Neural progenitor cell (in vitro differentiated cells): ENCODE data around the gene LY6G6D. TPM values are rescaled to one million over a fixed set of nuclear protein-coding genes. Genes with fewer than 3 reads are reported as not detected.

Experiments
- DNase-seq: peaks from one replicate; pipeline ENCODE4 v3.0.0-alpha.2; 2016; ENCODE audit warnings: low spot score
- H2AFZ ChIP-seq: fragments of 200-600 bp; sonication (generic); replicated peaks from 2 replicates; pipeline ENCODE4 v1.6.1; 2016; ENCODE audit warnings: antibody characterized with exemption
- H3F3A ChIP-seq: fragments of 200-600 bp; sonication (generic); 2 replicates; pipeline ENCODE4 v1.6.1; 2016; ENCODE audit warnings: antibody characterized with exemption, low read depth
- H3K27ac ChIP-seq: fragments of 200-600 bp; sonication (generic); 2 replicates; pipeline ENCODE4 v1.5.1; 2016; ENCODE audit warnings: mild to moderate bottlenecking
- H3K27me3 ChIP-seq: fragments of 200-600 bp; sonication (generic); 2 replicates; pipeline ENCODE4 v1.6.1; 2016; ENCODE audit warnings: mild to moderate bottlenecking, moderate library complexity
- H3K36me3 ChIP-seq: fragments of 200-600 bp; sonication (generic); 2 replicates; pipeline ENCODE4 v1.5.1; 2016
- H3K4me1 ChIP-seq: fragments of 200-600 bp; sonication (generic); 2 replicates; pipeline ENCODE4 v1.6.1; 2016; ENCODE audit warnings: mixed run types
- H3K4me2 ChIP-seq: fragments of 200-600 bp; sonication (generic); 2 replicates; pipeline ENCODE4 v1.6.1; 2016
- H3K4me3 ChIP-seq: fragments of 200-600 bp; sonication (generic); 2 replicates; pipeline ENCODE4 v1.5.1; 2016
- H3K79me2 ChIP-seq: fragments of 200-600 bp; sonication (generic); 2 replicates; pipeline ENCODE4 v1.6.1; 2016; ENCODE audit warnings: low read depth
- H3K9ac ChIP-seq: fragments of 200-600 bp; sonication (generic); 2 replicates; pipeline ENCODE4 v1.6.1; 2016
- H3K9me3 ChIP-seq: fragments of 200-600 bp; sonication (generic); 2 replicates; pipeline ENCODE4 v1.5.1; 2016; ENCODE audit warnings: low read depth
- H4K20me1 ChIP-seq: fragments of 200-600 bp; sonication (generic); 2 replicates; pipeline ENCODE4 v1.6.1; 2016; ENCODE audit warnings: low read depth
- H3K27ac Mint-ChIP-seq: 3 replicates; pipeline ENCODE4 v1.8.0; 2021; ENCODE audit warnings: mixed read lengths
- H3K27me3 Mint-ChIP-seq: 2 replicates; pipeline ENCODE4 v1.8.0; 2022; ENCODE audit warnings: low read depth, mild to moderate bottlenecking, inconsistent platforms, moderate library complexity, mixed read lengths; ENCODE audit not compliant: insufficient read depth
- H3K36me3 Mint-ChIP-seq: 3 replicates; pipeline ENCODE4 v1.8.0; 2021; ENCODE audit warnings: mixed read lengths
- H3K4me1 Mint-ChIP-seq: 3 replicates; pipeline ENCODE4 v1.8.0; 2021; ENCODE audit warnings: mixed read lengths
- H3K4me3 Mint-ChIP-seq: 3 replicates; pipeline ENCODE4 v1.8.0; 2021; ENCODE audit warnings: mild to moderate bottlenecking, moderate library complexity, mixed read lengths
- H3K9me3 Mint-ChIP-seq: 3 replicates; pipeline ENCODE4 v1.8.0; 2020; ENCODE audit warnings: mixed read lengths
- EZH2 ChIP-seq: fragments of 200-600 bp; sonication (generic); IDR thresholded peaks from 2 replicates; pipeline ENCODE4 v1.6.1; 2017; ENCODE audit warnings: antibody characterized with exemption, mild to moderate bottlenecking, moderate library complexity
- EZH2phosphoT487 ChIP-seq: fragments of 200-600 bp; sonication (generic); IDR thresholded peaks from 2 replicates; pipeline ENCODE4 v1.6.1; 2017; ENCODE audit warnings: antibody characterized with exemption
- total RNA-seq: library from RNA; depleted of rRNA; stranded (reverse); fragments of >200 nt; gene quantifications from 2 replicates; pipeline ENCODE4 v1.2.3, GENCODE V29; 2015; ENCODE audit warnings: low replicate concordance
- TF ChIP-seq, protein P1 (sequence below): fragments of 200-600 bp; sonication (generic); IDR thresholded peaks from 2 replicates; pipeline ENCODE4 v1.5.1; 2017; ENCODE audit warnings: antibody characterized with exemption, mild to moderate bottlenecking

The LY6G6D gene
- total RNA-seq, 1 donor from 2014 or later: 0.90 TPM

DNA sequence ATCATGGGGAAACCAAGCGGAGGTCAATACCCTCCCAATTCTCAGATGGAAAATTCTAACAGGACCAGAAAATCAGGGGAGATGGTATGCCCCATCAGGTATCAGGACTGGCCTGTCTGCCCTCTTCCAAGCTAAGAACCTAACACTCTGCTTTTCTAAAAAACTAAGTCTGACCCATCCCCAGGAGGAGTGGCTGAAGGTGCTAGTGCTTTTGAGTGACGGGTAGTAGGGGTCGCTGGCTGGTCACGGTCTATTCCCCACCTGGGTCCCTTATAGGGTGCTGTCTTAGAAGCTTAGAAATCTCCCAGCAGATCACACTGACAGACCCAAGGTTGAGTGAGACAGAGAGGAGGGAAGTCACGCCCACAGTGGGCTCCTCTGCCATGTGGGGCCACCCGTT is 21.6 kb upstream of the LY6G6D start:
- Mint-ChIP-seq H3K4me3 (no peak overlapping the region), H3K27me3 (no peaks in the 10 kb centered on the region), H3K27ac (no peak overlapping the region), H3K36me3 (peaks cover 32% of the 10 kb centered on the region), H3K9me3 (no peaks in the 10 kb centered on the region), H3K4me1 (no peaks in the 10 kb centered on the region)
- no peak for TF ChIP-seq EZH2
- Histone ChIP-seq H3K27ac (no peak overlapping the region), H4K20me1 (peaks cover 3% of the 10 kb centered on the region), H3F3A (no peaks in the 10 kb centered on the region), H3K27me3 (no peaks in the 10 kb centered on the region), H2AFZ (no peak overlapping the region), H3K4me1 (no peaks in the 10 kb centered on the region), H3K4me3 (no peak overlapping the region), H3K9ac (no peak overlapping the region), H3K79me2 (no peaks in the 10 kb centered on the region), H3K9me3 (no peaks in the 10 kb centered on the region), H3K36me3 (no peaks in the 10 kb centered on the region), H3K4me2 (no peak overlapping the region)
- DNase-seq: no peak

DNA sequence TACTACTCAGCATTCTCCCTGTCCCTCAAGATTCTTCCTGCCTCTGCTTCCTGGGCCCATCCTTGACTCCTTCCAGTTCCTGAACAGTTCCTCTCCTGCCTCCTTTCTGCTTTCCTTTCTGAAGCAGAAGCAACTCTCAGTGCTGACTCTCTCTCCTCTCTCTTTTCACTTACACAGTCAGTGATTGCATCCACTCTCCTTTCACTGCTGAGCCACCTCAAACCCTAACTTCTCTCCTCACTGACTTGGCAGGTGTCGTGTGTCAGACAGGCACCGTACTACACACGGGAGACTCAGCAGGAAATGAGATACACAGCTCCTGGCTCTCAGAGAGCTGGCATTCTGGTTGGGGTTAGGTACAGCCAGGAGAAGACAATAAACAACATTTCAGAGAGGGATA is 17.6 kb upstream of the LY6G6D start:
- Histone ChIP-seq H3K4me2 (no peak overlapping the region), H3K36me3 (no peaks in the 10 kb centered on the region), H3K79me2 (peaks cover 31% of the 10 kb centered on the region), H3K27me3 (no peaks in the 10 kb centered on the region), H3K27ac (no peak overlapping the region), H2AFZ (no peak overlapping the region), H4K20me1 (no peaks in the 10 kb centered on the region), H3F3A (no peaks in the 10 kb centered on the region), H3K9ac (no peak overlapping the region), H3K4me1 (no peaks in the 10 kb centered on the region), H3K4me3 (no peak overlapping the region), H3K9me3 (no peaks in the 10 kb centered on the region)
- TF ChIP-seq, protein P1, sequence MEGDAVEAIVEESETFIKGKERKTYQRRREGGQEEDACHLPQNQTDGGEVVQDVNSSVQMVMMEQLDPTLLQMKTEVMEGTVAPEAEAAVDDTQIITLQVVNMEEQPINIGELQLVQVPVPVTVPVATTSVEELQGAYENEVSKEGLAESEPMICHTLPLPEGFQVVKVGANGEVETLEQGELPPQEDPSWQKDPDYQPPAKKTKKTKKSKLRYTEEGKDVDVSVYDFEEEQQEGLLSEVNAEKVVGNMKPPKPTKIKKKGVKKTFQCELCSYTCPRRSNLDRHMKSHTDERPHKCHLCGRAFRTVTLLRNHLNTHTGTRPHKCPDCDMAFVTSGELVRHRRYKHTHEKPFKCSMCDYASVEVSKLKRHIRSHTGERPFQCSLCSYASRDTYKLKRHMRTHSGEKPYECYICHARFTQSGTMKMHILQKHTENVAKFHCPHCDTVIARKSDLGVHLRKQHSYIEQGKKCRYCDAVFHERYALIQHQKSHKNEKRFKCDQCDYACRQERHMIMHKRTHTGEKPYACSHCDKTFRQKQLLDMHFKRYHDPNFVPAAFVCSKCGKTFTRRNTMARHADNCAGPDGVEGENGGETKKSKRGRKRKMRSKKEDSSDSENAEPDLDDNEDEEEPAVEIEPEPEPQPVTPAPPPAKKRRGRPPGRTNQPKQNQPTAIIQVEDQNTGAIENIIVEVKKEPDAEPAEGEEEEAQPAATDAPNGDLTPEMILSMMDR: no peak
- TF ChIP-seq EZH2phosphoT487 (no peak), EZH2 (no peak)
- H3K4me1 Mint-ChIP-seq: peaks cover 16% of the 10 kb centered on the region
- H3K36me3 Mint-ChIP-seq: peaks cover 18% of the 10 kb centered on the region
- no peaks in the 10 kb centered on the region for H3K27me3 Mint-ChIP-seq
- no peaks in the 10 kb centered on the region for H3K9me3 Mint-ChIP-seq
- DNase-seq: no peak
- H3K4me3 Mint-ChIP-seq: no peak overlapping the region
- no peak overlapping the region for H3K27ac Mint-ChIP-seq

DNA sequence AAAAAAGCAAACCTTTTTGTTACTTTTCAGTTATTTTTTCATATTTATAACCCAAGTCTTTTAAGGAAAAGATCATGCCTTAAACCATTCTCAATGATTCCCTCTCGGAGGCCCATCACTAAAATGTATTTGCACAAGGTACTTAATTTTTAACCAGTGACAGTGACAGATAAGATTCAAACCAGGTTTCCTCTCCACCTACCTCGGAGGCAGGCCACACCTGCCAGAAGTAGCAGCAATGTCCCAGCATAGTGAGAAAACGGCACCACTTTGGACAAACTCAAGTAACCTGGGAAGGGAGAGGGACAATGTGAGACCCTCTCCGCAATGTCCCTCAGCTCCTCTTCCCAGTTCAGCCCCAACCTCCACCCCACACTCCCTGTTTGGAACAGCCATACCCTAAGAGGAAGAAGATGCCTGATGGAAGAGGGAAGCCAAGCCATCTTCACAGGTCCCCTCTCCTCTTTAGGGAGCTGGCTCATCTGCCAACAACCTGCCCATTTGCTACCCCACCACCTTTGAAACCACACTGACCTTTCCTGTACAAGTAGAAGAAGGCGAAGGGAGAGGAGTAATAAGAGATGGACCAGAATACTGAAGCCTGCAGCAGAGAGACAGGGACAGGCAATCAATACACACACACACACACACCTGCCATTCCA is 14.3 kb upstream of the LY6G6D start:
- no peak for DNase-seq
- H3K27me3 Mint-ChIP-seq: peaks cover 2% of the 10 kb centered on the region
- H3K27ac Mint-ChIP-seq: peak overlapping the region; percentile 11
- Histone ChIP-seq H3K9ac (no peak overlapping the region), H4K20me1 (no peaks in the 10 kb centered on the region), H2AFZ (no peak overlapping the region), H3K27me3 (no peaks in the 10 kb centered on the region), H3K79me2 (peaks cover 32% of the 10 kb centered on the region), H3K36me3 (no peaks in the 10 kb centered on the region), H3K4me1 (no peaks in the 10 kb centered on the region), H3K9me3 (no peaks in the 10 kb centered on the region), H3F3A (no peaks in the 10 kb centered on the region), H3K4me3 (no peak overlapping the region), H3K4me2 (no peak overlapping the region), H3K27ac (no peak overlapping the region)
- peak overlapping the region; percentile 99 for H3K4me3 Mint-ChIP-seq
- peaks cover 19% of the 10 kb centered on the region for H3K4me1 Mint-ChIP-seq
- peaks cover 11% of the 10 kb centered on the region for H3K36me3 Mint-ChIP-seq
- TF ChIP-seq, protein P1: no peak
- TF ChIP-seq EZH2phosphoT487: no peak
- no peak for TF ChIP-seq EZH2
- H3K9me3 Mint-ChIP-seq: no peaks in the 10 kb centered on the region

DNA sequence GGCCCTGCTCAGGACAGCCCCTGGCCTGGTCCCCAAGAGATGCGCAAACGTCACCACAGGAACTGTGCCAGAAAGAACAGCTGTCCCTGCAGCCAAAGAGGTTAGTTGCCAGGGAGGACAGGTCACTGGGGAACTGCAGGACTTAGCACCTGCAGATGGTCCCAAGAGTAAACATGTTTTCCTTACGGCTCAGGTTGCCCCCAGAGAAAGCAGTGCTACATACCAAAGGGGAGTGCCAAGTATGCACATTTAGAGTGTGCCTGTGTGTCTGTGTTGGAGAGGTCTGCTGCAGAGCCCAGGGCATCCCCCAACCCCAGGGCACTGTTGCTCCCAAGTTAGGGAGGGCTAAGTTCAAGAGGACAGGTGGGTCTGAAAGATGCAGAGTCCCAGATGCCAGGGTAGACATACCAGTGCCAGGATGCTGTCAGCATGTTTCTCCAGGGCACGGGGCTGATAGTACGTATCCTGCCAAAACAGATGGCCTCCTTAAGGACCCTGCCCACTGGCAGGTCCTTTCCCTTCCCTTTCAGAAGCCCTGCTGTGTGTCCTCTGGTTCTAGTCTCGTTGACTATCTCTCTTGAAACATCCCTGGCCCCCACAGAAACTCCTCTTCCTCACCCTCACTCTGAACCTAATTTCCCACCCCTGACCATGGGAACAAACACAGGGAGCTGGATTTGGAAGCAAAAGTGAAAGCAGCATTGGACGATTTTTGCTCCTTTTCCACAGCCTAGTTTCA is 13.3 kb upstream of the LY6G6D start:
- Histone ChIP-seq H3F3A (no peaks in the 10 kb centered on the region), H3K4me2 (peak overlapping the region; percentile 87), H3K27ac (no peak overlapping the region), H3K4me1 (no peaks in the 10 kb centered on the region), H3K36me3 (no peaks in the 10 kb centered on the region), H3K9ac (peak overlapping the region; percentile 62), H3K9me3 (no peaks in the 10 kb centered on the region), H4K20me1 (no peaks in the 10 kb centered on the region), H3K79me2 (peaks cover 32% of the 10 kb centered on the region), H3K27me3 (no peaks in the 10 kb centered on the region), H3K4me3 (peak overlapping the region; percentile 83), H2AFZ (no peak overlapping the region)
- TF ChIP-seq, protein P1: no peak
- TF ChIP-seq EZH2phosphoT487 (no peak), EZH2 (no peak)
- Mint-ChIP-seq H3K4me3 (peak overlapping the region; percentile 99), H3K4me1 (peaks cover 19% of the 10 kb centered on the region), H3K27ac (peak overlapping the region; percentile 98), H3K27me3 (peaks cover 2% of the 10 kb centered on the region), H3K9me3 (no peaks in the 10 kb centered on the region), H3K36me3 (peaks cover 9% of the 10 kb centered on the region)
- DNase-seq: no peak
